Common myeloid progenitor, CD34-positive (primary cell): Measurements from ENCODE around the gene CAMSAP3.

Experiments used
- CTCF ChIA-PET: fragments of 350-600 bp; sonication (Branson Sonifier 250); formaldehyde crosslinking; loops from one replicate; lab custom pipeline; 2021; ENCODE audit warnings: antibody characterized with exemption; lab: Charles Lee
- POLR2A ChIA-PET: fragments of 350-600 bp; sonication (Branson Sonifier 250); formaldehyde crosslinking; loops from one replicate; lab custom pipeline; 2021; ENCODE audit warnings: antibody characterized with exemption; lab: Charles Lee
- DNase-seq, 3 donors: peaks; one replicate each; pipeline versions ENCODE4 v3.0.0 to v3.0.0-alpha.2; 2013
- H3K27ac ChIP-seq, 2 experiments: 1 replicate in 1 of 2; 2 replicates in 1 of 2; pipeline ENCODE4 v1.7.0; 2013; ENCODE audit warnings: inconsistent platforms in 2 of 2, low read length in 2 of 2, mild to moderate bottlenecking in 2 of 2, low read depth in 1 of 2, moderate library complexity in 1 of 2; ENCODE audit not compliant: severe bottlenecking in 2 of 2, insufficient read depth in 1 of 2, poor library complexity in 1 of 2
- H3K27me3 ChIP-seq, 5 experiments: replicated peaks in 2 of 5; 1 replicate in 3 of 5; 2 replicates in 2 of 5; pipeline versions ENCODE4 v1.6.1 to v1.7.0; 2013; ENCODE audit warnings: low read length in 4 of 5, mild to moderate bottlenecking in 2 of 5, moderate library complexity in 2 of 5, inconsistent platforms in 1 of 5; ENCODE audit not compliant: insufficient read depth in 5 of 5, control insufficient read depth in 4 of 5
- H3K36me3 ChIP-seq, 4 experiments: 1 replicate in 2 of 4; 2 replicates in 2 of 4; pipeline versions ENCODE4 v1.6.1 to v1.7.0; 2013; ENCODE audit warnings: low read length in 3 of 4, control low read depth in 1 of 4, mild to moderate bottlenecking in 1 of 4; ENCODE audit not compliant: control insufficient read depth in 4 of 4, insufficient read depth in 4 of 4
- H3K4me1 ChIP-seq, 4 experiments: 1 replicate in 3 of 4; 2 replicates in 1 of 4; pipeline versions ENCODE4 v1.6.1 to v1.7.1; 2013; ENCODE audit warnings: low read length in 3 of 4, mild to moderate bottlenecking in 3 of 4, control low read depth in 1 of 4, inconsistent platforms in 1 of 4, moderate library complexity in 1 of 4; ENCODE audit not compliant: control insufficient read depth in 4 of 4, insufficient read depth in 4 of 4; ENCODE audit errors: control extremely low read depth in 1 of 4
- H3K4me3 ChIP-seq, 7 experiments: 1 replicate in 4 of 7; 2 replicates in 3 of 7; pipeline versions ENCODE4 v1.5.1 to v1.7.0; 2013; ENCODE audit warnings: mild to moderate bottlenecking in 7 of 7, low read length in 6 of 7, moderate library complexity in 6 of 7, inconsistent platforms in 2 of 7, low read depth in 2 of 7, control low read depth in 1 of 7; ENCODE audit not compliant: insufficient read depth in 4 of 7, control insufficient read depth in 1 of 7; ENCODE audit errors: extremely low read depth in 1 of 7
- H3K9me3 ChIP-seq, 5 experiments: 1 replicate in 4 of 5; 2 replicates in 1 of 5; pipeline versions ENCODE4 v1.6.1 to v1.7.1; 2013; ENCODE audit warnings: low read length in 4 of 5, mild to moderate bottlenecking in 2 of 5, inconsistent platforms in 1 of 5, low read depth in 1 of 5, moderate library complexity in 1 of 5; ENCODE audit not compliant: control insufficient read depth in 4 of 5, insufficient read depth in 2 of 5; ENCODE audit errors: control extremely low read depth in 1 of 5
- WGBS: methylation state at CpG from one replicate; pipeline ENCODE4 v1.1.5; 2013; ENCODE audit not compliant: insufficient coverage; 5-methylcytosine and 5-hydroxymethylcytosine counted together

Gene CAMSAP3

DNA sequence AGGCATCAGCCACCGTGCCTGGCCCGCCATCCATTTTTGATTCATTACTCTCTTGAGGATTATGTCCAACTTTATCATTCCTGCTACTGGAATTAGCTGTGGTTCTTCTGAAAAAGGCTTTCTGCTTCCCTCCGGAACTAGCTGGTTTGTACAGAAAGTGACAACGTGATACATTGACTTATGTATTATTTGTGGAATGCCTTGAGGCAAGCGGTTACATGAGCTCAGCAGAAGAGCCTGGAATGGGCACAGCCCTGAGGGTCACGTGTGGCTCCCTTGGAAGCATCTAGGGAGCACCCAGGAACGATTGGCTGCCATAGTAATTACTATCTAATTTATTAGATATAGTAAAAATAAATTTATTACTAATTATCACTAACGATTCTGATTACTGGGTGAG is 58.7 kb downstream of the CAMSAP3 start:
- Histone ChIP-seq H3K4me3 (no peak overlapping the region), H3K27ac (no peak overlapping the region), H3K27me3 (peaks cover 0 to 4% (median 0%) of the 10 kb centered on the region in 5 experiments), H3K4me1 (peaks cover 4 to 37% (median 14%) of the 10 kb centered on the region in 4 experiments), H3K36me3 (no peaks in the 10 kb centered on the region), H3K9me3 (no peaks in the 10 kb centered on the region)
- ChIA-PET POLR2A (no interaction called here), CTCF (interaction anchor here (1.1 to 1.5 kb wide), 5 partner anchors 10 to 146 kb away, joined by 3 to 8 read pairs (median 4); partner anchors contain the start of gene RETN)
- 100% methylated on average over 4 of the region's 8 CpGs for WGBS
- DNase-seq: no peak

DNA sequence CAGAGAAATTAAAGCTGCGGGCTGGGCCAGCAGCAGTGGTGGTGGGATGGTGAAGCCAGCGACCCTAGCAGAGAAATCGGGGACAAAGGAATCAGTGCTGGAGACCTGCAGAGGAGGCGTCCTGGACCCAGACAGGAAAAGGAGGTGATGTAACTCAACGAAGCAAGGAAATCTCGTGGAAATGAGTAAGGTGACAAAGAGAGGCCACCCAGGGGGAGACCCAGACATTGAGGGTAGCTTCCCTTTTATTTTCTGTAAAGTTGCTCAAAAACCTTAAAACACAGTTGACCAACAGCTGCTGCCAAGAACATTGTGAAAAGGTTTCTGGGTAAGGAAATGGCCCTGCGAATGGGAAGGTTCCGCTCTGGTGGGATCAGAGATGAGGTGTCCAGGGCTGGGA is 59.9 kb downstream of the CAMSAP3 start:
- Histone ChIP-seq H3K9me3 (no peaks in the 10 kb centered on the region), H3K4me3 (no peak overlapping the region), H3K27me3 (peaks cover 0 to 4% (median 0%) of the 10 kb centered on the region in 5 experiments), H3K27ac (no peak overlapping the region), H3K36me3 (no peaks in the 10 kb centered on the region), H3K4me1 (peaks cover 4 to 37% (median 14%) of the 10 kb centered on the region in 4 experiments)
- WGBS: 63% methylated on average over 8 of the region's 8 CpGs
- CTCF ChIA-PET: interaction anchor here (0.7 to 3.0 kb wide), 3 partner anchors 15 to 112 kb away, joined by 4 to 13 read pairs (median 6); partner anchors contain the start of gene TRAPPC5
- POLR2A ChIA-PET: interaction anchor here (1.3 kb wide), 1 partner anchor 18 kb away, joined by 3 read pairs; the partner anchor contains the start of gene STXBP2
- DNase-seq: peak in 2 of 3 donors; percentile 14 to 35

DNA sequence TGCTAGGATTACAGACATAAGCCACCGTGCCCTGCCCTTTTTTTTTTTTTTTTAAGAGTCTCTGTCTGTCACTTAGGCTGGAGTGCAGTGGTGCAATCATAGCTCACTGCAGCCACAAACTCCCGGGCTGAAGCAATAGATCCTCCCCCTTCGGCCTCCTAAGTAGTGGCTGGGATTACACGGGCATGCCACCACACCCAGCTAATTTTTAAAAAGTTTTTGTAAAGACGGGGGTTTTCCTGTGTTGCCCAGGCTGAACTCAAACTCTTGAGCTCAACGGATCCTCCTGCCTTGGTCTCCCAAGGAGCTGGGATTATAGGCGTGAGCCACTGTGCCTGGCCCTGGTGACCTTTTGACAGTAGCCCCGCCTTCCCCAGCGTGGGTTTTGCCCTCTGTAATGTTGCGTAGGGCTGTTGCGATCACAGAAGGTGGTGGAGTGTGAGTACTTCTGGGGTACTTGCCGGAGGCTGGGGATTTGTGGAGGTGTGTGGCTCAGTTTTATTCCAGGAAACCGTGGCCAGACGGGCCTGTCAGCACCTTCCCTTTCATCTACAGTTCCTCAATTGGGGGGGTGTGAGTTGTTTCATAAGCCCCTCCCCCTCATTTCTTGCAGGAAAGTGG is 61.6 kb downstream of the CAMSAP3 start:
- H3K27ac ChIP-seq: peak overlapping the region in 1 of 2 experiments; percentile 36
- H3K4me3 ChIP-seq: no peak overlapping the region
- peaks cover 4 to 35% (median 13%) of the 10 kb centered on the region in 4 experiments for H3K4me1 ChIP-seq
- H3K9me3 ChIP-seq: no peaks in the 10 kb centered on the region
- POLR2A ChIA-PET: interaction anchor here (0.6 kb wide), 1 partner anchor 246 kb away, joined by 3 read pairs; the partner anchor contains the start of gene MAP2K7
- DNase-seq: peak in 2 of 3 donors; percentile 72 to 81
- 38% methylated on average over 3 of the region's 14 CpGs for WGBS
- H3K36me3 ChIP-seq: no peaks in the 10 kb centered on the region
- CTCF ChIA-PET: interaction anchor here (0.6 to 3.0 kb wide), 7 partner anchors 19 to 1964 kb away, joined by 3 to 13 read pairs (median 4); partner anchors contain the start of gene TRAPPC5
- peaks cover 0 to 3% (median 0%) of the 10 kb centered on the region in 5 experiments for H3K27me3 ChIP-seq

DNA sequence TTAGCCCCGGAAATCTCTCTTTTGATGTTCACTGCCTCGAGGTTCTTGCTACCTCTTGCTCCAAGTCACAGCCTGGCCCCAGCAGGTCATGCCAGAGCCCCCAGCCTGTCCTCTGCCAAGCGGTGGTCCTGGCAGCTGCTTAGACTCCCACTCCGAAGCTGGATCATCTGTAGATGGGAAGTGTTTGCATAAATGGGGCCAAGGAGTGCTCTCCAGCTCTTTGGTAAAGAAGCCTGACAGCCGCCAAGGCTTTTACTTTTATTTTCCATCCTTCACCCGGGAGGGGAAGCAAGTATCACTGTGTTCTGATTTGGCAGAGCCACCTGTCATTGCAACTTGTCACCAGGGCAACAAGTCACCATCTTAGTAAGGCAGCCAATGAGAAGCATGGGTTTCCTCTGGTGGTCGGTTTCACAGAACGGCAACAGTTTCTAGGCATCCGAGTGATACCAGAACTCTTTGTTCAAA is 62.6 kb downstream of the CAMSAP3 start:
- Histone ChIP-seq H3K4me3 (peak overlapping the region in 2 of 7 experiments; percentile 11 to 45), H3K36me3 (no peaks in the 10 kb centered on the region), H3K27me3 (peaks cover 0 to 3% (median 0%) of the 10 kb centered on the region in 5 experiments), H3K27ac (no peak overlapping the region), H3K9me3 (no peaks in the 10 kb centered on the region), H3K4me1 (peaks cover 4 to 29% (median 12%) of the 10 kb centered on the region in 4 experiments)
- CTCF ChIA-PET: interaction anchor here (1.2 kb wide), 1 partner anchor 20 kb away, joined by 3 read pairs; no protein-coding TSS in a partner anchor
- POLR2A ChIA-PET: interaction anchor here (0.6 kb wide), 1 partner anchor 118 kb away, joined by 6 read pairs; no protein-coding TSS in a partner anchor
- 50% methylated on average over 8 of the region's 9 CpGs for WGBS
- peak in 2 of 3 donors; percentile 78 to 89 for DNase-seq

DNA sequence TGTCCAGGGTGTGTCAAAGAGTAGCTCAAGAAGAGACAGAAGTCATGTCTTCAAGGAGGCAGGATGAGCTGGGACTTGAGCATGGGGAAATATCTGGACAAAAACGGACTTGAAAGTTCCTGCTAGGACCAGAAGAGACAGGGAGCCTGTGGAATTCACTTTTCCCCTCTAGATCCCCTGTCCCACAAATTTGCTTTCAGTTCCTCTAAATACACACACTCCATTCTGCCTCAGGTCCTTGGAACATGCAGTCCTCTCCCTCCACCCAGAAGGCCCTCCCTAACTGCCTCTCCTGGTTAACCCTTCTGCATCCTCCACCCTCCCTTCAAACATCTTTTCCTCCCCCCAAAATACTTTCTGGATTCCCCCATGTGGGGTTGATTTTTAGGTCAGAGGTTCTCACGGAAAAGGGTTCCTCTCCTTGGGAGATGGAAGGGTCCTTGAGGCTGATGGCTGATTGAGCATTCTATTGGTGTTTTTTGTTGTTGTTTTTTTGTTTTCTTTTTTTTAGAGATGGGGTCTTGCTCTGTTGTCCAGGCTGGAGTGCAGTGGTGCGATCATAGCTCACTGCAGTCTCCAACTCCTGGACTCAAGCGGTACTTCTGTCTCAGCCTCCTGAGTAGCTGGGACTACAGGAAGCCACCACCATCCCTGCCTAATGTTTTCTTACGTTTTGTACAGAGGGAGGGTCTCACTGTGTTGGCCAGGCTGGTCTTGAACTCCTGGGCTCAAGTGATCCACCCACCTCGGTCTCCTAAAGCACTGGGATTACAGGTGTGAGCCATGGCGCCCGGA is 66.3 kb downstream of the CAMSAP3 start:
- ChIA-PET CTCF (interaction anchor here (1.1 to 1.3 kb wide), 3 partner anchors 19 to 138 kb away, joined by 3 to 6 read pairs (median 3); partner anchors contain the start of gene TRAPPC5), POLR2A (no interaction called here)
- H3K4me1 ChIP-seq: peaks cover 4 to 12% (median 10%) of the 10 kb centered on the region in 4 experiments
- H3K4me3 ChIP-seq: no peak overlapping the region
- H3K27ac ChIP-seq: no peak overlapping the region
- DNase-seq: no peak
- H3K27me3 ChIP-seq: peaks cover 0 to 3% (median 0%) of the 10 kb centered on the region in 5 experiments
- no peaks in the 10 kb centered on the region for H3K9me3 ChIP-seq
- no peaks in the 10 kb centered on the region for H3K36me3 ChIP-seq
- 84% methylated on average over 4 of the region's 8 CpGs for WGBS

DNA sequence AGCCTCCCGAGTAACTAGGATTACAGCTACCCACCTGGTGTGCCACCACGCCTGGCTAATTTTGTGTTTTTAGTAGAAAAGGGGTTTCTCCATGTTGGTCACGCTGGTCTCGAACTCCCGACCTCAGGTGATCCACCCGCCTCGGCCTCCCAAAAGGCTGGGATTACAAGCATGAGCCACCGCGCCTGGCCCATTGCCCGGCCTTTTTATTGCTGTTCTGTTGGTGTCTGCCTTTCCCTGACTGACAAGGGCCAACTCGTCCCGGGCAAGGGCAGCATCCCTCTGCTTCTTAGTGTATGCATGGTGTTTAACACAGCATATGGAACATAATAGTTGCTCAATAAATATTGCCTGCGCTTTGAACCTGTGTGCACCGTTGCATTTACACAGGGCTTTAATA is 67.0 kb downstream of the CAMSAP3 start:
- POLR2A ChIA-PET: no interaction called here
- CTCF ChIA-PET: interaction anchor here (0.6 kb wide), 1 partner anchor 38 kb away, joined by 3 read pairs; no protein-coding TSS in a partner anchor
- H3K36me3 ChIP-seq: no peaks in the 10 kb centered on the region
- peaks cover 0 to 3% (median 0%) of the 10 kb centered on the region in 5 experiments for H3K27me3 ChIP-seq
- H3K27ac ChIP-seq: no peak overlapping the region
- WGBS: 86% methylated on average over 5 of the region's 14 CpGs
- no peak overlapping the region for H3K4me3 ChIP-seq
- no peaks in the 10 kb centered on the region for H3K9me3 ChIP-seq
- H3K4me1 ChIP-seq: peaks cover 4 to 5% (median 5%) of the 10 kb centered on the region in 4 experiments
- no peak for DNase-seq
